Measurements from ENCODE around the gene DSG2. TPM values are rescaled to one million over a fixed set of nuclear protein-coding genes. Genes with fewer than 3 reads are reported as not detected.

The DSG2 gene
- total RNA-seq, 2 donors from 2014 or later, result 19.1 to 34.0 TPM

DNA sequence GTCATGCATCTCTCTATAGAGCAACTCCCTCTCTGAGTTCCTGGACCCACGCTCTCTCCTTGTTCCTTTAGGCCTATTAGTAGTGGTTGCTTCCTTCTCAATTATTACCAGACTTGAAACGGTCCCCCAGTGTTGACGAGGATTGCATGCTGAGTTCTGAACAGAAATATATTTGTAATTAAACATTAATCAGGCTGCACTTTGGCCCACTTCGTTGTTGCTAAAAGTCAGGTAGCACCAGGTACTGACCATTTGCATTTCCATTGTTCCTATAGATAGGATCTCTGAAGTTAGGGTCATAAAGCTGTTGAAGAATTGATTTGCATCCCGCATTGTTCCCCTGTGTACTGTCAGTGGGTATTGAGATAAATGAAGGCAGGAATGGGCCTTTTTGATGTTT, 56.8 kb downstream of the DSG2 start:
- no peak for ATAC-seq
- H3K4me1 ChIP-seq, result no peaks in the 10 kb centered on the region
- DNase-seq, result no peak
- H3K9me3 ChIP-seq, result no peaks in the 10 kb centered on the region
- no peak overlapping the region for H3K27ac ChIP-seq
- intact Hi-C loops (cut with DNase I), result loop anchor here (10.0 kb wide), 2 partner anchors 170 to 270 kb away; no protein-coding TSS in a partner anchor
- no peaks in the 10 kb centered on the region for H3K36me3 ChIP-seq (replicated peaks in 1 of 2; ENCODE audit: insufficient read depth in 1 of 2, low read depth in 2 of 2)
- TF ChIP-seq CTCF (IDR thresholded peaks at IDR 0.05) (no peak), POLR2A (IDR thresholded peaks at IDR 0.05) (no peak)
- H3K27me3 ChIP-seq, result no peaks in the 10 kb centered on the region
- 41 to 45% methylated on average over 5 of the region's 5 CpGs for whole genome bisulfite sequencing, 2 donors
- no peak overlapping the region for H3K4me3 ChIP-seq

GRCh38 chr18:31555971-31556747, 58.2 kb downstream of the DSG2 start:
- intact Hi-C loops (cut with DNase I), result loop anchor here (10.0 kb wide), 2 partner anchors 169 to 269 kb away; no protein-coding TSS in a partner anchor
- TF ChIP-seq POLR2A (IDR thresholded peaks at IDR 0.05) (no peak), CTCF (IDR thresholded peaks at IDR 0.05) (peak; percentile 53 to 93 (median 84))
- no peaks in the 10 kb centered on the region for H3K9me3 ChIP-seq
- H3K27me3 ChIP-seq, result no peaks in the 10 kb centered on the region
- no peak overlapping the region for H3K4me3 ChIP-seq
- no peaks in the 10 kb centered on the region for H3K4me1 ChIP-seq
- no peak overlapping the region for H3K27ac ChIP-seq
- peak; percentile 48 to 74 (median 54) for DNase-seq
- 2 to 3% methylated on average over 7 of the region's 7 CpGs for WGBS, 2 donors
- no peaks in the 10 kb centered on the region for H3K36me3 ChIP-seq (replicated peaks in 1 of 2; ENCODE audit: insufficient read depth in 1 of 2, low read depth in 2 of 2)
- peak; percentile 89 for ATAC-seq

DNA sequence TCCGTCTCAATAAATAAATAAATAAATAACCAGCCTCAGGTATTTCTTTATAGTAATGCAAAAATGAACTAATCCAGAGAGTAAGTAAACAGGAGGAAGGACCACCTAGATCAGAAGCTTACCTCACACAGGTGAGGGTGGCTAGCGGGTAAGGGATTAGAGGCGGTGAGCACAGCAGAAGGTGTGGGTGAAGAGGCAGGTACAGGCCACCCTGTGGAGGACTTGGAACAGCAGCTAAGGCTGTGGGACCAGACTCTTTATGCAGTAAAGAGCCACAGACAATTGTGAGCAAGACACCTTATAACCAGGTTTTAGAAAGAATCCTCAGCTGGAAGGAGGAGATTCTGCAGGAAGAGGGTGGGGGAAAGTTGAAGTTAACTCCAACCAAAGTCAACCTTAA, 59.5 kb downstream of the DSG2 start:
- intact Hi-C loops (cut with DNase I), result loop anchor here (10.0 kb wide), 2 partner anchors 167 to 267 kb away; no protein-coding TSS in a partner anchor
- ATAC-seq (no peak), DNase-seq (no peak)
- Histone ChIP-seq H3K4me3 (no peak overlapping the region), H3K4me1 (no peaks in the 10 kb centered on the region), H3K27ac (no peak overlapping the region), H3K27me3 (no peaks in the 10 kb centered on the region), H3K36me3 (replicated peaks in 1 of 2; ENCODE audit: insufficient read depth in 1 of 2, low read depth in 2 of 2) (no peaks in the 10 kb centered on the region), H3K9me3 (no peaks in the 10 kb centered on the region)
- TF ChIP-seq CTCF (IDR thresholded peaks at IDR 0.05) (no peak), POLR2A (IDR thresholded peaks at IDR 0.05) (no peak)
- 92 to 96% methylated on average over 3 of the region's 3 CpGs for WGBS, 2 donors

- WGBS, 2 donors, result 57 to 61% methylated on average over 9 of the region's 9 CpGs
- H3K36me3 ChIP-seq (replicated peaks in 1 of 2; ENCODE audit: insufficient read depth in 1 of 2, low read depth in 2 of 2), result no peaks in the 10 kb centered on the region
- peaks cover 8% of the 10 kb centered on the region for H3K4me1 ChIP-seq
- H3K27me3 ChIP-seq, result no peaks in the 10 kb centered on the region
- H3K4me3 ChIP-seq, result no peak overlapping the region
- no peak overlapping the region for H3K27ac ChIP-seq
- intact Hi-C loops (cut with DNase I), result loop anchor here (10.0 kb wide), 2 partner anchors 166 to 266 kb away; no protein-coding TSS in a partner anchor
- H3K9me3 ChIP-seq, result no peaks in the 10 kb centered on the region
- TF ChIP-seq CTCF (IDR thresholded peaks at IDR 0.05) (no peak), POLR2A (IDR thresholded peaks at IDR 0.05) (no peak)
- ATAC-seq (no peak), DNase-seq (no peak)
These were observed 60.6 kb downstream of the DSG2 start for GRCh38 chr18:31558567-31558966.
